Measurements from ENCODE around the gene ERC2.

GRCh38 chr3:55598224-55598623, 870.0 kb downstream of the ERC2 start:
- TF ChIP-seq, protein P1, sequence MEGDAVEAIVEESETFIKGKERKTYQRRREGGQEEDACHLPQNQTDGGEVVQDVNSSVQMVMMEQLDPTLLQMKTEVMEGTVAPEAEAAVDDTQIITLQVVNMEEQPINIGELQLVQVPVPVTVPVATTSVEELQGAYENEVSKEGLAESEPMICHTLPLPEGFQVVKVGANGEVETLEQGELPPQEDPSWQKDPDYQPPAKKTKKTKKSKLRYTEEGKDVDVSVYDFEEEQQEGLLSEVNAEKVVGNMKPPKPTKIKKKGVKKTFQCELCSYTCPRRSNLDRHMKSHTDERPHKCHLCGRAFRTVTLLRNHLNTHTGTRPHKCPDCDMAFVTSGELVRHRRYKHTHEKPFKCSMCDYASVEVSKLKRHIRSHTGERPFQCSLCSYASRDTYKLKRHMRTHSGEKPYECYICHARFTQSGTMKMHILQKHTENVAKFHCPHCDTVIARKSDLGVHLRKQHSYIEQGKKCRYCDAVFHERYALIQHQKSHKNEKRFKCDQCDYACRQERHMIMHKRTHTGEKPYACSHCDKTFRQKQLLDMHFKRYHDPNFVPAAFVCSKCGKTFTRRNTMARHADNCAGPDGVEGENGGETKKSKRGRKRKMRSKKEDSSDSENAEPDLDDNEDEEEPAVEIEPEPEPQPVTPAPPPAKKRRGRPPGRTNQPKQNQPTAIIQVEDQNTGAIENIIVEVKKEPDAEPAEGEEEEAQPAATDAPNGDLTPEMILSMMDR (conservative IDR thresholded peaks at IDR 0.05; ENCODE audit: low read depth, low read length) = no peak
- TF ChIP-seq EZH2 (IDR thresholded peaks at IDR 0.05; ENCODE audit: borderline replicate concordance, low read depth, low read length, poor library complexity, severe bottlenecking) = no peak

All from A673 (cell line).